ENCODE results near the gene KCNQ2.
"Not testable (repeated sequence)": the region's sequence is repeated elsewhere in the genome, so short reads cannot be mapped to it uniquely, and the experiment has no call there.

KCNQ2 gene

DNA sequence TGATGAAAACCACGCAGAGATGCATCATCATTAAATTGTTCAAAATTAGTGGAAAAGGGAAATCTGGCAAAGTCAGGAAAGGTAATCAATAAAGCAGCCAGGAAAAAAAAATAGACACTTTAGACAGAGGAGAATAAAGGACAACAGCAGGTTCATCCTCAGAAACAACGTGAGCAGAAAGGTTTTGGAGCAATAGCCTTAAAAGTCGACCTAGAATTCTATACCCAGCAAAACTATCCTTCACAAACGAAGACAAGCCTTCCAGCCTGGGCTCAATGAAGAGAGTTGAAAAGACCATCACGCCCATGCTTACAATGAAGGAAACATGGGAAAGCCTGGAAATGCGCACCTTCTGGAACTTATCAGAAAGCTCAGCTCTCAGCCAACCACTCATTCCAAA lies 86.6 kb downstream of the KCNQ2 start:
- no peak for DNase-seq

GRCh38 chr20:63384336-63384735 lies 88.1 kb downstream of the KCNQ2 start:
- no peak for DNase-seq

DNA sequence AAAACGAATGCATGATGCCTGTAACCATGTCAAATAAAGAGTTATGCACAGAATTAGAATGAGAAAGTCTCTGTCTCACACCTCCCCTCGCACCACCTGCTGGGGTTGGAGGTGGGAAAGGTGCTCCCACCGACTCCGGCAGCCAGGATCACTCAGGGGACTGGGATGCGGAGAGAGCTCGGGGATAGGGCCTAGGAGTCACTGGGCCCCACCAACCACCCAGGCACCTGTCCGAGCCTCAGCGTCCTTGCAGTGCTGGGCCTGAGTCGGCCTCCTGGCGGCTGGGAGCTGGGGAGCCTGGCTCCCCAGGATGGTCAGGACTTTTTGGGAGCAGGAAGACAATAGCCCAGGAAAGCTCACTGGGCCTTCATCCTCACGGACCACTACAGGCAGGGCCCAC lies 88.9 kb downstream of the KCNQ2 start:
- DNase-seq = no peak

DNA sequence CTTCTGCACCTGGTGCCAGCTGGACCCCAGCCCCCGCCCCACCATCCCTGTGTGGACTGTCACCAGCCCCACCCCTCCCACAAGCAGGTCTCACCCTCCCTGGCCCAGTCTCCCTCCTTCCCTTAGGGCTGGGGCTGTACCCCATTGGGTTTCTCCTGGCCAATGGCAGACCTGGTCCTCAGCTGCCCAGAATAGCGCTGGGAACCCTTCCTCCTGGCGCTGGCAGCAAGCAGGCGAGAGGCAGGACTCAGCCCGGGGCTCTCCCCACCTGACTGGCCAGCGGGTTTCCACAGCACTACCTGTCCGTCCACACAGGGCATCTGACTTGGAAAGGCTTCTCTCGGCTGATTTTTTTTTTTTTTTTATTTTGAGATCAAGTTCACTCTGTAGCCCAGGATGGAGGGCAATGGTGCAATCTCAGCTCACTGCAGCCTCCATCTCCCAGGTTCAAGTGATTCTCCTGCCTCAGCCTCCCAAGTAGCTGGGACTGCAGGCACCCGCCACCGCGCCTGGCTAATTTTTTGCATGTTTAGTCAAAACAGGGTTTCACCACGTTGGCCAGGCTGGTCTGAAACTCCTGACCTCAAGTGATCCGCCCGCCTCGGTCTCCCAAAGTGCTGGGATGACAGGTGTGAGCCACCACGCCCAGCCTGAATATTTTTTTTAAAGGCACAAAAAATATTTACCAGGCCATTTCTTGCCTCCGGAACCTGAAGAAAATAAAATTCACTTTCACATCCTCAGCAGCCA lies 89.7 kb downstream of the KCNQ2 start:
- no peak for DNase-seq

GRCh38 chr20:63381781-63382431 lies 90.5 kb downstream of the KCNQ2 start:
- no peak for DNase-seq

- no peak for DNase-seq
Measured at GRCh38 chr20:63380346-63380870, 92.0 kb downstream of the KCNQ2 start.

DNA sequence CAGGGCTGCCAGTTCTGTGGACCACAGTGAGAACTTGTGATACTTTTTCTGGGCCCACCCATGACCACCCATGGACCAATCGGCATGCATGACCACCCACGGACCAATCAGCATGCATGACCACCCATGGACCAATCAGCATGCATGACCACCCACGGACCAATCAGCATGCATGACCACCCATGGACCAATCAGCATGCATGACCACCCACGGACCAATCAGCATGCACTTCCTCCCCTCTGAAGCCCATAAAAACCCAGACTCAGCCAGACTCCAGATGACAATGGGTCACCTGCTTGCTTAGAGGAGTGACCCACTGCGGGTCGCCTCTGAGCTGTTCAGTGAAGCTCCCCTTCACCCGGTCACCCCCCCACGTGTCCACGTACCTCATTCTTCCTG lies 92.6 kb downstream of the KCNQ2 start:
- DNase-seq = not testable (repeated sequence)

GRCh38 chr20:63379296-63379695 lies 93.2 kb downstream of the KCNQ2 start:
- DNase-seq = no peak

GRCh38 chr20:63378626-63379025 lies 93.8 kb downstream of the KCNQ2 start:
- no peak for DNase-seq

GRCh38 chr20:63377951-63378381 lies 94.5 kb downstream of the KCNQ2 start:
- DNase-seq = no peak

DNA sequence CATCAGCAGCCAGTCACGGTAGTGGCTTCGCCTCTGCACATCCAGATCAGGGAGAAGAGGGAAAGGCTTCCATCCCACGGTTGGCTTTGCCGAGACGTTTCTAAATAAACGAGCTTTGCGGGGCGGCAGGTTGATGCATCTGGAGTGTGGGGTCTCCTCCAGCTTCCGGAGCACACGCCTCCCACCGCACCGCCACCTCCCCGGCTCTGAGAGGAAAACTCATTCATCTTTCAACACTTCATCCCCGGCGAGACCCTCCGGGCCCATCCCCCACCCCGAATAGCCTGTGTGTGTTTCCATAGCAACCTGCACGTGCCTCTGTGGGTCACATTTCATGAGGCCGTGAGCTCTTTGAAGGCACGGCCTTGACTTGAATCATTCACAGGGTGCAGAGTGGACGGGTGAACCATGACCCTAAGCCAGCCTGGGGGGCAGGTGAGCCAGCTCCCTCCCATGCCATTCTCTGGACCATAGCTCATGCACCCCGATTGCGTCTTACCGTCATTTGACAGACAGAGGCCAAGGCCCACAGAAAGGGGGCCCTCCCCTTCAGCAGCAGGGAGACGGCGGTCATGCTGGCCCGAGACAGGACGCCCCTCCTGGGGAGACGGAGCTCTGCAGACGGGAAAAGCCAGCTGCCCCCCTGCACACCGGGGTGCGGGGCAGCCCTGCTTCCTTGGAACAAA lies 95.1 kb downstream of the KCNQ2 start:
- DNase-seq = no peak

- DNase-seq = no peak
Measured at GRCh38 chr20:63376283-63377250, 95.9 kb downstream of the KCNQ2 start.

DNA sequence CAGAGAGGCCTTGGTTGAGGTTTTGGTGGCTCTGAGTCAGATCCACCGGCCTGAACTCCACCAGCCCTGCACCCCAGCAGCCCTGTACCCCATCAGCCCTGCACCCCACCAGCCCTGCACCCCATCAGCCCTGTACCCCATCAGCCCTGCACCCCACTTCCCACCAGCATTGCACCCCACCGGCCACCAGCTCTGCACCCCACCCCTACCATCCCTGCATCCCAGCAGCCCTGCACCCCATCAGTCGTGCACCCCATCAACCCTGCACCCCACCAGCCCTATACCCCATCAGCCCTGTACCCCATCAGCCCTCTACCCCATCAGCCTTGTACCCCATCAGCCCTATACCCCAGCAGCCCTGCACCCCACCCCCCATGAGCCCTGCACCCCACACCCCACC lies 97.0 kb downstream of the KCNQ2 start:
- no peak for DNase-seq

DNA sequence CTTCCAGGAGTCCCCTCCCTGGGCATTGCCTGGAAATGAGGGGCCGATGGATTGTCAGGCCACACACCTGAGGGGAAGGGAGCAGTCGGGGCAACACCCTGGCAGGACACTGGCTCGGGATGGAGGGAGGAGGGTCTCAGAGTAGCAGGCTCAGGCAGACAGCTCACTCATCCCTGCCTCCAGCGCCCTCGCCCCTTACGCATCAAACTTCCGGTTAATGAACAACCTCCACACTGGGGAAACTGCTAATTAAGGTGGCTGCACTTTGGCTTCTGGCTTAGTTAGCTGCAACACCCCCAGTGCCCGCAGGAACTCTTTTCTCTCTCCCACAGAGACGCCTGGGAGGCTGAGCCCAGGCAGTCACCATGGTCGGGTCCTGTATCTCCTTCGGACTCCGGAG lies 98.0 kb downstream of the KCNQ2 start:
- no peak for DNase-seq

DNA sequence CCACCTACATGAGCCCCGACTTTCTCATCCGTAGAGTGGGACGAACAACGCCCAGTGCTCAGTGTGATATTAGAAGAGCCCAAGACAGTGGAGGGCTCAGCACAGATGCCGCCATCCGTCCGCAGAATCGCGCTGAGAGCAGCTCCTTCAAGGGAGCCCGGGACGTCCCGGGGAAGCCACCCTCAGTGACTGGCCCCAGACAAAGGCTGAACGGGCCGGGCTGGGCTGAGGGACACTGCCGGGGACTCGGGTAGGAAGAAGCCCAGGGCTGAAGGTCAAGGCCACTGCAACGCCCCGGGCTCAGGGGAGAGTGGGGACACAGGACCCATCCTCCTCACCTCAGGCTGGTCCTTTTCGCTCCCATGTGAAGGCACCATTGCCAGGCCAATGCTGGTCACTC lies 98.5 kb downstream of the KCNQ2 start:
- DNase-seq = no peak

- DNase-seq = no peak
Measured at GRCh38 chr20:63372971-63373885, 99.2 kb downstream of the KCNQ2 start.

GRCh38 chr20:63371291-63371865 lies 101.1 kb downstream of the KCNQ2 start:
- no peak for DNase-seq

DNA sequence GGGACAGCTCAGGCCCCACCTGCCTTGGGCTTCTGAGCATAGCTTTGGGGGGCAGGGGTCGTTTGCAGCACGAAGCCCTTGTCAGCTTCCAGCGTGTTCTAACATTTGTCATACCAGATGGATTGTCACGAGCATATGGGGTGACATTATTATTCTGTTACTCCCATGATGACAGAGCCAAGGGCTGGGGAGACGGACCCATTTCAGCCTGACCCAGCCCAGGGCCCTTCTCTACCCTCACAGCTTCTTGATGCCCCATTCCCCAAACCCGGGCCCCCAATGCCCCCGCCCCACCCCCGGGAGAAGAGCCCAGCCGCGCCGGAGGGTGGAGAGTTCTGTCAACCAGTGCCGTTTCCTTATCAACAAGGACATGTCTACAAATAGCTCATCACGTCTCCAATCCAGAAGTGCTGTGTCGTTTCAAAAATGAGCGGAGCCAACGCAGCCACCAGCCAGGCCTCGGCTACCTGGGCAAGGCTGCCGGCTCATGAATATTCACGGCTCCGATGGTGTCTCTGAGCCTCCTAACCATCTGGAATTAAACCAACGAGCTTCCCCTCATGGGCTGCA lies 101.8 kb downstream of the KCNQ2 start:
- DNase-seq = no peak

GRCh38 chr20:63369724-63370617 lies 102.5 kb downstream of the KCNQ2 start:
- DNase-seq = no peak
